GM06990 (cell line): ENCODE measurements around the gene PRR12.

Experiments
- DNase-seq: peaks from one replicate; pipeline ENCODE4 v3.0.0-alpha.2; 2011; ENCODE audit not compliant: insufficient read length; ENCODE audit errors: extremely low read depth
- H3K27me3 ChIP-seq: replicated peaks from 2 replicates; pipeline ENCODE4 v1.6.0; 2011; ENCODE audit warnings: low read length; ENCODE audit not compliant: control insufficient read depth, insufficient read depth
- H3K36me3 ChIP-seq: 2 replicates; pipeline ENCODE4 v1.5.1; 2011; ENCODE audit warnings: low read length; ENCODE audit not compliant: control insufficient read depth, insufficient read depth
- H3K4me3 ChIP-seq: replicated peaks from 2 replicates; pipeline ENCODE4 v1.5.1; 2011; ENCODE audit warnings: low read depth, mild to moderate bottlenecking, control low read depth, low read length
- CTCF ChIP-seq: IDR thresholded peaks from 2 replicates; pipeline ENCODE4 v1.5.1; 2011; ENCODE audit warnings: low read length, control low read depth, mild to moderate bottlenecking, inconsistent platforms; ENCODE audit not compliant: insufficient read depth, poor library complexity, severe bottlenecking

Gene PRR12

GRCh38 chr19:49652551-49653465, 61.8 kb downstream of the PRR12 start:
- Histone ChIP-seq H3K27me3 (no peaks in the 10 kb centered on the region), H3K36me3 (peaks cover 41% of the 10 kb centered on the region), H3K4me3 (no peak overlapping the region)
- no peak for DNase-seq
- no peak for TF ChIP-seq CTCF

- Histone ChIP-seq H3K27me3 (no peaks in the 10 kb centered on the region), H3K4me3 (no peak overlapping the region), H3K36me3 (peaks cover 46% of the 10 kb centered on the region)
- TF ChIP-seq CTCF, result no peak
- DNase-seq, result no peak
Observed at GRCh38 chr19:49653466-49653806, 62.5 kb downstream of the PRR12 start.

- DNase-seq, result no peak
- Histone ChIP-seq H3K27me3 (no peaks in the 10 kb centered on the region), H3K36me3 (peaks cover 56% of the 10 kb centered on the region), H3K4me3 (no peak overlapping the region)
- no peak for TF ChIP-seq CTCF
Observed at GRCh38 chr19:49654581-49654980, 63.6 kb downstream of the PRR12 start.

GRCh38 chr19:49655570-49656455, 64.8 kb downstream of the PRR12 start:
- Histone ChIP-seq H3K27me3 (no peaks in the 10 kb centered on the region), H3K4me3 (no peak overlapping the region), H3K36me3 (peaks cover 54% of the 10 kb centered on the region)
- no peak for TF ChIP-seq CTCF
- no peak for DNase-seq

GRCh38 chr19:49656456-49657109, 65.6 kb downstream of the PRR12 start:
- peaks cover 59% of the 10 kb centered on the region for H3K36me3 ChIP-seq
- TF ChIP-seq CTCF, result no peak
- H3K27me3 ChIP-seq, result no peaks in the 10 kb centered on the region
- no peak for DNase-seq
- no peak overlapping the region for H3K4me3 ChIP-seq
